DND-41 (cell line): ENCODE measurements around the gene ZDHHC14.

Experiments used
- EZH2 ChIP-seq: IDR thresholded peaks from 3 replicates; pipeline ENCODE4 v1.6.1; 2012; ENCODE audit warnings: borderline replicate concordance, low read depth, mild to moderate bottlenecking, moderate library complexity, low read length, inconsistent platforms; ENCODE audit not compliant: severe bottlenecking
- TF ChIP-seq, protein P1 (sequence below): IDR thresholded peaks from 2 replicates; pipeline ENCODE4 v1.5.1; 2012; ENCODE audit warnings: borderline replicate concordance, low read length, moderate library complexity, mild to moderate bottlenecking; ENCODE audit not compliant: poor library complexity, severe bottlenecking; ENCODE audit errors: extremely low read depth

DNA sequence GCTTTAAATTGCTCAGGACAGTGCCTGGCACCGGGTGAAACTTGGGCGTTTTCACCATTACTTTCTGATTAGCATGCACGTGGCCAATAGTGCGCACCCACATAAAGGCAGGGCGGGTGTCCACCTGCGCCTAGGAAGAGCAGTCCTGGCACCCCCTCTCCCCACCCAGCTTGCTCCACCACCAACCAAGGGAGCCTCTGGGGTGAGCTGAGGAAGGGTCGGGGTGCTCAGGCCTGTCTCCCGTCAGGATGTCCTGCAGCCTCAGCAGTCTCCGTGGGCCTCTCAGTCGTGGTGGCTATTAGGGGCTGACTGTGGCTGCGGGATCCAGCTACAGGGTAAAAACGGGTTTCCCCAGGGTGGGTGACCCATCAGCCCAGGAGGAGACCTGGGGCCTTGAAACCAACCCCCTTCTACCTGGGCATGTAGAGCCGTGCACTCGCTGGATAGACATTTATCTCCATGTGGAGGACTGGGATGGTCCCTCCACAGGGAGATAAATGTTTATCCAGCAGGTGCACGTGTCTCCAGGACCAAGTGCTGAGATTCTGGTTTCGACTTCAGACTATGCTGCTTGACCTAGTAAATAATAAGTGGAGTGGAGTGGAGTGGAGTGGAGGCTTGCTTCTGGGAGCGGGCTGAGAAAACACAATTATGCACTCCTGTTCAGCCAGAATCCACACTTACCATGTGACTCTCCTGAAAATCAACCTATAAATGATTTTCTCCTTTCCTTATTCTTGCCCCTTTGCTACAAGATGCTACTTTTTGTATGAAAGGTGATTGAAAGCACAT lies 91.1 kb downstream of the ZDHHC14 start:
- TF ChIP-seq, protein P1, sequence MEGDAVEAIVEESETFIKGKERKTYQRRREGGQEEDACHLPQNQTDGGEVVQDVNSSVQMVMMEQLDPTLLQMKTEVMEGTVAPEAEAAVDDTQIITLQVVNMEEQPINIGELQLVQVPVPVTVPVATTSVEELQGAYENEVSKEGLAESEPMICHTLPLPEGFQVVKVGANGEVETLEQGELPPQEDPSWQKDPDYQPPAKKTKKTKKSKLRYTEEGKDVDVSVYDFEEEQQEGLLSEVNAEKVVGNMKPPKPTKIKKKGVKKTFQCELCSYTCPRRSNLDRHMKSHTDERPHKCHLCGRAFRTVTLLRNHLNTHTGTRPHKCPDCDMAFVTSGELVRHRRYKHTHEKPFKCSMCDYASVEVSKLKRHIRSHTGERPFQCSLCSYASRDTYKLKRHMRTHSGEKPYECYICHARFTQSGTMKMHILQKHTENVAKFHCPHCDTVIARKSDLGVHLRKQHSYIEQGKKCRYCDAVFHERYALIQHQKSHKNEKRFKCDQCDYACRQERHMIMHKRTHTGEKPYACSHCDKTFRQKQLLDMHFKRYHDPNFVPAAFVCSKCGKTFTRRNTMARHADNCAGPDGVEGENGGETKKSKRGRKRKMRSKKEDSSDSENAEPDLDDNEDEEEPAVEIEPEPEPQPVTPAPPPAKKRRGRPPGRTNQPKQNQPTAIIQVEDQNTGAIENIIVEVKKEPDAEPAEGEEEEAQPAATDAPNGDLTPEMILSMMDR = no peak
- TF ChIP-seq EZH2 = no peak
